Activated T-cell treated with anti-CD3 and anti-CD28 coated beads for 48 hours (primary cell): ENCODE data around the gene CLPSL2.

Source experiments
- DNase-seq: peaks from one replicate; pipeline ENCODE4 v3.0.0-alpha.2; 2020; ENCODE audit warnings: low read depth

The CLPSL2 gene

DNA sequence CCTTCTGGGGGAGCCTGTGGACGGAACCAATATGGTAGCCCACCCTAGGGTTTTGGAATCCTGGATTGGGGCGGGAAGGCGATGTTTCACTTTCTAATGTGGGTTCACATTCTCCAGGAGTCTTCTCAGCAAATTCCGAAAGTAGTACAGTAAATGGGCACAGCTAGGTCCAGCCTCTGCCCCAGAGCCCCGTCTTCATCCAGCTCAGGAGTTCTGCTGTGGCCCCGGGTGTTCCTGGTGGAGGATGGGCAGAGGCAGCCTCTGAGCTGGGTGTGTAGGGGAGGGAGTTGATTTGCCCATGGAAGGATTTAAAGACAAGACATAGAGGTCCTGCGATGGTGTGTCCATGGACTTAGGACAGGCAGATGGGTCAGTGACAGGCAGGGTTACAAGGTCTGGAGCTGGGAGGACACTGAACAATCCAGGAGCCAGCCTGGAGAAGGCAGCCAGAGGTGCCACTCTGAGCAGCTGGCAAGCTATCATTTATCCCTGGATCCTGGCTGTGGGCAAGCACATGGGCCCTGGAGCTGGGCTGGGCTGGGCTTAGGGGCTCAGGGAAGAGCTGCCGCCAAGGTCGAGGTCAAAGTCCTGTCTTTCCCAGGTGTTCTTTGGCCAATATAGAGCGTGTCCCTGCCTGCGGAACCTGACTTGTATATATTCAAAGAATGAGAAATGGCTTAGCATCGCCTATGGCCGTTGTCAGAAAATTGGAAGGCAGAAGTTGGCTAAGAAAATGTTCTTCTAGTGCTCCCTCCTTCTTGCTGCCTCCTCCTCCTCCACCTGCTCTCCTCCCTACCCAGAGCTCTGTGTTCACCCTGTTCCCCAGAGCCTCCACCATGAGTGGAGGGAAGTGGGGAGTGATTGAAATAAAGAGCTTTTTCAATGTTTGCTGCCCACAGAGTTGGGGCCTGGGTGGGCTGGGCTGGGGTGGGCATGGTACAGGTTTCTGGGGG is 11.1 kb downstream of the CLPSL2 start:
- no peak for DNase-seq

GRCh38 chr6:35788423-35788982 is 12.1 kb downstream of the CLPSL2 start:
- no peak for DNase-seq

GRCh38 chr6:35790683-35791082 is 14.3 kb downstream of the CLPSL2 start:
- DNase-seq, result no peak

- no peak for DNase-seq
Measured at GRCh38 chr6:35794536-35795452, 18.4 kb downstream of the CLPSL2 start.

- DNase-seq, result no peak
Measured at GRCh38 chr6:35795453-35796071, 19.2 kb downstream of the CLPSL2 start.

GRCh38 chr6:35796236-35796635 is 19.8 kb downstream of the CLPSL2 start:
- no peak for DNase-seq

DNA sequence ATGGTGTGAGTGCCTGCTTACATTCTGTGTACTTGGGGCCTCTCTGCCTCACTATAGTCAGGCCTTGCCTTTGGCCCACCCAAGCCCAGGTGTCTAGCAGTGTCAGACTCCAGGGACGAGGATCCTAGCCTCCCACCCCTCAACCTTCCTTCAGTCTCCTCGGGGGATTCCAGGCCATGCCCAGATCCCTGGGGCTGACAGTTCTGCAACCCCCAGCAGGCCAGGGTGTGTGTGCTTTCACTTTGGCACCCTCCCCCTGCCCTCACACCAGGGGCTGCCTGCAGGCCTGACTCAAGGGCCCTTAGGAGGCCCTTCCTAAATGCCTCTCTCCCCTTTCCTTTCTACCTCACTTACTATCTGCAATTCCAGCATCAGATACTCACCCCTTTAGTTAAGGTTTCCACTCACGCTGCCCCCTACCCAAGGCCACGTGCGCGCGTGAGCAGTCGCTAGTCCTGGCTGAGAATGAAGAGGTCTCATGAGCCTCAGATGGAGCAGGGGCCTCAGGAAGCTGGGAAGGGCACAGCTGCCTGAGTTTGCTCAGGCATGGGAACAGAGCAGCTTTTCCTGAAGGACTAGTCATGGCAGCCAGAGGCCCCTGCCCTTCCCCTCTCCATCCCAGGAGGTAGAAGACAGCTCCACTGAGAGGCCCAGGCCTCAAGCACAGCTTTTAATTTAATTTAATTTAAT is 21.6 kb downstream of the CLPSL2 start:
- DNase-seq, result no peak

GRCh38 chr6:35798706-35799105 is 22.3 kb downstream of the CLPSL2 start:
- no peak for DNase-seq

GRCh38 chr6:35801148-35801547 is 24.8 kb downstream of the CLPSL2 start:
- DNase-seq, result no peak

- DNase-seq, result peak; percentile 57
Measured at GRCh38 chr6:35804996-35805736, 28.8 kb downstream of the CLPSL2 start, which contains the start of gene LHFPL5. LHFPL5 (plus strand) TSS chr6:35805352; CDS start chr6:35805671, 319 bp downstream.

DNA sequence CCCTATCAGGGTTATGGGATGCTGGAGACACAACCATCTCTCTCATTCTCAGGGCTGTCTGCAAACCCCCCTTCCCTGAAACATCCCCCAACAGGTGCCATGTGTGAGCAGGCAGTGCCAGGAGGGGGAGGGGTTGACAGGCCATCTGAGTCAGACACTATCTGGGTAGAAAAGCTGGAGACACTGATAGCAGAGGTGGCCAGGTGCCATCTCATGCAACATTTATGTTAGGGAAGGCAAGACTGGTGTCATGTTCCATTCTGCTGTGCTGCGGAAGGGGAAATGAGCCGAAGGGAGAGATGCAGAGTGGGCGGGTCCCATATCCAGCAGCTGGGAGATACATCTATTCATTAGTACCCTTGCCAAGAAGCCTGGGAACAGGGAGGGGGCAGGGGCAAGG is 32.3 kb downstream of the CLPSL2 start:
- DNase-seq, result no peak

DNA sequence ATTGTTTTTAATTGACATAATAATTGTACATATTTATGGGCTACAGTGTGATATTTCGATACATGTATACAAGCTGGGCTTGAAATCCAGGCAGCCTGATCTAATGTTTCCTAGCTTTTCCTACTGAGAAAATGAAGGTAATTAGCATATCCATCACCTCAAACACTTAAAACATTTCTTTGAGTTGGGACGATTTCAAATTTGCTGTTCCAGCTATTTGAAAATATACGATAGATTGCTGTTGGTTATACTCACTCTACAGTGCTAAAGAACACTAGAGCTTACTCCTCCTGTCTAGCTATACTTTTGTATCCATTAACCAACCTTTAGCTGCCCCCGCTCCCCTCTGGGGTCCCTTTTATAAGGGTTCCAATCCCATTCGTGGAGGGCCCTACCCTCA is 33.4 kb downstream of the CLPSL2 start:
- no peak for DNase-seq

DNA sequence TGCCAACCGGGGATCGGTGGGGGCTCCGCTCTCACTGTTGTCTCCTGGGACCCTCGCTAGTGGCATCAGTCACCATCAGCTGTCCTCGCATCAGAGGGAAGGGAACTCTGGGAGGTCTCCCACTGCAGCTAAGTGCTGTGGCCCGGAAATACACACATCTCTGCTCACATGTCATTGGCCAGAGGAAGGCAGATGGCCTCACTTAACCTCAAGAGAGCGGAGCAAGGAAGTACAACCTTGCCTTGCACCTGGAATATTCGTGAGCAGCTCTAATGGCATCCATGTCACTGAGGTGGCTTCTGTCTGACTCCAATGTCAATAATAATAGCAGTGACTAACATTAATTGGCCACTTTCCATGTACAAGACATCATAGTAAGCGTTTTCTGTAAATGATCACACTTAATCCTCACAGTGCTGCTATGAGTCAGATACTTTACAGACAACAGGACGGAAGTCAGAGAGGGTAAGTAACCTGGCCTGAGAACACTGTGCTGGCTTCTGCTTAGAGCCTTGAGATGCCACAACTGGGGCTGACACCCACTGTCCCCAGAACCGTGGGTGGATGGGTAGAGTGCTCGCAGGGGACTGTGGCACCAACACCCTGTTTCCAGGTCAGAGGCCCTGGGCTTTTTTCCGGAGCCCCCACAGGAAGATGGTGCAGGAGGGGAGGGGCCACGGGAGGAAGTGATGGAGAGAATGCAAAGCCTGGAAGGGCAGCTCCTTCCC is 34.7 kb downstream of the CLPSL2 start:
- DNase-seq, result no peak

- no peak for DNase-seq
Measured at GRCh38 chr6:35811699-35811995, 35.2 kb downstream of the CLPSL2 start.

- DNase-seq, result no peak
Measured at GRCh38 chr6:35817515-35817914, 41.1 kb downstream of the CLPSL2 start.

GRCh38 chr6:35823601-35824000 is 47.2 kb downstream of the CLPSL2 start:
- no peak for DNase-seq

- no peak for DNase-seq
Measured at GRCh38 chr6:35824552-35825192, 48.3 kb downstream of the CLPSL2 start.
